B cell (primary cell): Measurements from ENCODE around the gene CDC42. TPM values are rescaled to one million over a fixed set of nuclear protein-coding genes. Genes with fewer than 3 reads are reported as not detected.
A peak's percentile ranks its signal among the peaks of the same experiment; 100 is the strongest.
"Not testable (repeated sequence)": the region's sequence is repeated elsewhere in the genome, so short reads cannot be mapped to it uniquely, and the experiment has no call there.

Source experiments
- ATAC-seq: fragments of 200-7000 bp; cut with Tn5 transposase; one replicate; pipeline ENCODE4 v1.10.0; 2021; ENCODE audit warnings: low read depth, mild to moderate bottlenecking, moderate number of reproducible peaks, moderate library complexity
- CTCF ChIA-PET: fragments of 350-600 bp; sonication (Branson Sonifier 250); formaldehyde crosslinking; loops from one replicate; lab custom pipeline; 2021; ENCODE audit warnings: antibody characterized with exemption, inconsistent platforms; lab: Charles Lee
- POLR2A ChIA-PET: fragments of 350-600 bp; sonication (Branson Sonifier 250); formaldehyde crosslinking; loops from one replicate; lab custom pipeline; 2021; ENCODE audit warnings: antibody characterized with exemption; lab: Charles Lee
- DNase-seq: peaks from one replicate; pipeline ENCODE4 v3.0.0; 2013
- H2AFZ ChIP-seq: 2 replicates; pipeline ENCODE4 v1.6.1; 2012; ENCODE audit warnings: mild to moderate bottlenecking, low read depth, low read length; ENCODE audit not compliant: insufficient read depth, poor library complexity, severe bottlenecking
- H3K27ac ChIP-seq, 2 donors: 1 replicate in 1 of 2; 2 replicates in 1 of 2; pipeline ENCODE4 v1.5.1; 2012 to 2013; ENCODE audit warnings: low read length in 2 of 2, mild to moderate bottlenecking in 2 of 2, moderate library complexity in 1 of 2
- H3K27me3 ChIP-seq, 4 experiments: fragments of 200-600 bp in 1 of 4; sonication (generic) in 1 of 4; replicated peaks in 1 of 4; 1 replicate in 2 of 4; 2 replicates in 2 of 4; pipeline versions ENCODE4 v1.6.1 to v1.7.0; 2013 to 2016; ENCODE audit warnings: low read length in 3 of 4, mild to moderate bottlenecking in 2 of 4, mixed read lengths in 1 of 4, moderate library complexity in 1 of 4; ENCODE audit not compliant: insufficient read depth in 4 of 4, control insufficient read depth in 3 of 4; ENCODE audit errors: control extremely low read depth in 1 of 4
- H3K36me3 ChIP-seq, 2 experiments: replicated peaks in 1 of 2; 1 replicate in 1 of 2; 2 replicates in 1 of 2; pipeline versions ENCODE4 v1.6.1 to v1.7.1; 2013; ENCODE audit warnings: low read length in 1 of 2; ENCODE audit not compliant: insufficient read depth in 2 of 2, control insufficient read depth in 1 of 2; ENCODE audit errors: control extremely low read depth in 1 of 2, extremely low read depth in 1 of 2
- H3K4me1 ChIP-seq, 2 donors: fragments of 200-600 bp in 1 of 2; sonication (generic) in 1 of 2; 1 replicate in 1 of 2; 2 replicates in 1 of 2; pipeline versions ENCODE4 v1.5.1 to v1.6.1; 2013 to 2017; ENCODE audit warnings: low read length in 2 of 2; ENCODE audit not compliant: control insufficient read depth in 2 of 2, insufficient read depth in 2 of 2
- H3K4me2 ChIP-seq: replicated peaks from 2 replicates; pipeline ENCODE3; 2012; ENCODE audit warnings: mild to moderate bottlenecking, low read depth, low read length; ENCODE audit not compliant: poor library complexity, severe bottlenecking
- H3K4me3 ChIP-seq, 5 experiments: fragments of 200-600 bp in 1 of 5; sonication (generic) in 1 of 5; 1 replicate in 3 of 5; 2 replicates in 2 of 5; pipeline versions ENCODE4 v1.5.1 to v1.7.0; 2011 to 2016; ENCODE audit warnings: low read length in 4 of 5, mild to moderate bottlenecking in 4 of 5, low read depth in 2 of 5, control low read depth in 1 of 5, moderate library complexity in 1 of 5; ENCODE audit not compliant: insufficient read depth in 1 of 5; ENCODE audit errors: control extremely low read depth in 1 of 5, extremely low read depth in 1 of 5
- H3K79me2 ChIP-seq: fragments of 200-600 bp; sonication (generic); one replicate; pipeline ENCODE4 v1.6.0; 2016; ENCODE audit warnings: low read length; ENCODE audit not compliant: control insufficient read depth, insufficient read depth
- H3K9ac ChIP-seq: fragments of 200-600 bp; sonication (generic); 2 replicates; pipeline ENCODE4 v1.6.1; 2017; ENCODE audit warnings: mild to moderate bottlenecking, low read length, moderate library complexity
- H3K9me3 ChIP-seq, 3 donors: one replicate each; pipeline versions ENCODE4 v1.6.1 to v1.7.1; 2013; ENCODE audit warnings: low read length in 2 of 3; ENCODE audit not compliant: control insufficient read depth in 2 of 3, insufficient read depth in 1 of 3; ENCODE audit errors: control extremely low read depth in 1 of 3
- H4K20me1 ChIP-seq: 2 replicates; pipeline ENCODE4 v1.6.0; 2012; ENCODE audit warnings: mild to moderate bottlenecking, low read length; ENCODE audit not compliant: insufficient read depth, control insufficient read depth, poor library complexity, severe bottlenecking
- H3K27ac Mint-ChIP-seq: one replicate; pipeline ENCODE4 v1.8.0; 2021; ENCODE audit warnings: mixed read lengths
- H3K27me3 Mint-ChIP-seq: one replicate; pipeline ENCODE4 v1.8.0; 2021; ENCODE audit warnings: mixed read lengths
- H3K4me1 Mint-ChIP-seq: one replicate; pipeline ENCODE4 v1.8.0; 2021; ENCODE audit warnings: mixed read lengths
- H3K4me3 Mint-ChIP-seq: one replicate; pipeline ENCODE4 v1.8.0; 2021; ENCODE audit warnings: mixed read lengths
- H3K9me3 Mint-ChIP-seq: one replicate; pipeline ENCODE4 v1.8.0; 2022; ENCODE audit warnings: mixed read lengths; ENCODE audit not compliant: insufficient read depth
- EZH2 ChIP-seq: IDR thresholded peaks from 2 replicates; pipeline ENCODE4 v1.6.1; 2012; ENCODE audit warnings: borderline replicate concordance, low read depth, mild to moderate bottlenecking, moderate library complexity, low read length; ENCODE audit not compliant: insufficient read depth, poor library complexity, severe bottlenecking
- WGBS: methylation state at CpG from one replicate; pipeline ENCODE4 v1.1.5; 2013; ENCODE audit warnings: missing lambda C conversion rate; ENCODE audit not compliant: insufficient coverage; 5-methylcytosine and 5-hydroxymethylcytosine counted together
- intact Hi-C: fragments of 100-400 bp; cut with micrococcal nuclease; formaldehyde crosslinking; loops from one replicate; pipeline ENCODE4 v1.10.0; 2022
- polyA plus RNA-seq: library from polyadenylated mRNA; depleted of rRNA; stranded (reverse); fragments of >200 nt; gene quantifications from 2 replicates; pipeline ENCODE4 v1.2.3, GENCODE V29; 2012
- total RNA-seq, 2 donors: library from RNA; stranded (reverse); fragments of 120-200 nt in 1 of 2; gene quantifications; 1 replicate in 1 of 2; 2 replicates in 1 of 2; pipeline versions ENCODE4 v1.2.3 to v1.2.4, GENCODE V29; 2013 to 2022
- TF ChIP-seq, protein P1 (sequence below): fragments of 200-600 bp; IDR thresholded peaks from one replicate; pipeline ENCODE4 v1.8.0; 2022; ENCODE audit warnings: antibody characterized with exemption, mild to moderate bottlenecking

CDC42 gene
- total and polyA plus RNA-seq, 2 donors (not counting 1 experiment from before 2014, with no cell fraction given) = 111 to 202 TPM

GRCh38 chr1:22092026-22092768 lies 39.7 kb downstream of the CDC42 start:
- H3K9me3 Mint-ChIP-seq, H3K4me2 ChIP-seq, H3K27ac Mint-ChIP-seq, H3K27me3 ChIP-seq, H3K4me3 ChIP-seq, H2AFZ ChIP-seq, H3K9me3 ChIP-seq, H3K27me3 Mint-ChIP-seq, H3K9ac ChIP-seq: not testable (repeated sequence)
- peaks cover 73% of the 10 kb centered on the region for H4K20me1 ChIP-seq
- ChIA-PET CTCF (interaction anchor here (1.1 to 2.2 kb wide), 6 partner anchors 11 to 70 kb away, joined by 3 to 13 read pairs (median 6); partner anchors contain the start of gene CDC42), POLR2A (interaction anchor here (0.6 to 1.3 kb wide), 2 partner anchors 67 to 321 kb away, joined by 3 to 4 read pairs; no protein-coding TSS in a partner anchor)
- ATAC-seq (peak; percentile 86), DNase-seq (peak; percentile 85)
- peaks cover 86% of the 10 kb centered on the region for H3K79me2 ChIP-seq
- peaks cover 61% of the 10 kb centered on the region for H3K4me1 Mint-ChIP-seq
- H3K27ac ChIP-seq = peak overlapping the region in 1 of 2 donors; percentile 17
- WGBS = 0% methylated on average over 1 of the region's 3 CpGs
- intact Hi-C loops = loop anchor here (2.0 to 5.0 kb wide), 2 partner anchors 39 to 65 kb away; partner anchors contain the start of gene CDC42
- peak overlapping the region; percentile 33 for H3K4me3 Mint-ChIP-seq
- peaks cover 4 to 66% of the 10 kb centered on the region in 2 experiments for H3K36me3 ChIP-seq
- TF ChIP-seq, protein P1, sequence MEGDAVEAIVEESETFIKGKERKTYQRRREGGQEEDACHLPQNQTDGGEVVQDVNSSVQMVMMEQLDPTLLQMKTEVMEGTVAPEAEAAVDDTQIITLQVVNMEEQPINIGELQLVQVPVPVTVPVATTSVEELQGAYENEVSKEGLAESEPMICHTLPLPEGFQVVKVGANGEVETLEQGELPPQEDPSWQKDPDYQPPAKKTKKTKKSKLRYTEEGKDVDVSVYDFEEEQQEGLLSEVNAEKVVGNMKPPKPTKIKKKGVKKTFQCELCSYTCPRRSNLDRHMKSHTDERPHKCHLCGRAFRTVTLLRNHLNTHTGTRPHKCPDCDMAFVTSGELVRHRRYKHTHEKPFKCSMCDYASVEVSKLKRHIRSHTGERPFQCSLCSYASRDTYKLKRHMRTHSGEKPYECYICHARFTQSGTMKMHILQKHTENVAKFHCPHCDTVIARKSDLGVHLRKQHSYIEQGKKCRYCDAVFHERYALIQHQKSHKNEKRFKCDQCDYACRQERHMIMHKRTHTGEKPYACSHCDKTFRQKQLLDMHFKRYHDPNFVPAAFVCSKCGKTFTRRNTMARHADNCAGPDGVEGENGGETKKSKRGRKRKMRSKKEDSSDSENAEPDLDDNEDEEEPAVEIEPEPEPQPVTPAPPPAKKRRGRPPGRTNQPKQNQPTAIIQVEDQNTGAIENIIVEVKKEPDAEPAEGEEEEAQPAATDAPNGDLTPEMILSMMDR = peak; percentile 19
- H3K4me1 ChIP-seq = peaks cover 43 to 48% of the 10 kb centered on the region in 2 donors

GRCh38 chr1:22093513-22093912 lies 41.0 kb downstream of the CDC42 start:
- H3K9ac ChIP-seq = no peak overlapping the region
- WGBS = 85% methylated on average over 1 of the region's 1 CpG
- no peaks in the 10 kb centered on the region for H3K9me3 Mint-ChIP-seq
- no peak for ATAC-seq
- H3K4me3 Mint-ChIP-seq = no peak overlapping the region
- no peak overlapping the region for H2AFZ ChIP-seq
- H3K4me1 Mint-ChIP-seq = peaks cover 53% of the 10 kb centered on the region
- no peaks in the 10 kb centered on the region for H3K27me3 Mint-ChIP-seq
- ChIA-PET CTCF (interaction anchor here (0.9 to 2.2 kb wide), 4 partner anchors 12 to 72 kb away, joined by 4 to 13 read pairs (median 6); partner anchors contain the start of gene CDC42), POLR2A (no interaction called here)
- peaks cover 75% of the 10 kb centered on the region for H4K20me1 ChIP-seq
- no peaks in the 10 kb centered on the region for H3K27me3 ChIP-seq
- no peak overlapping the region for H3K4me2 ChIP-seq
- no peak for DNase-seq
- no peak overlapping the region for H3K27ac Mint-ChIP-seq
- intact Hi-C loops = loop anchor here (2.0 to 5.0 kb wide), 2 partner anchors 41 to 66 kb away; partner anchors contain the start of gene CDC42
- peaks cover 81% of the 10 kb centered on the region for H3K79me2 ChIP-seq
- H3K27ac ChIP-seq = peak overlapping the region in 1 of 2 donors; percentile 17
- peaks cover 6 to 65% of the 10 kb centered on the region in 2 experiments for H3K36me3 ChIP-seq
- TF ChIP-seq EZH2 = no peak
- TF ChIP-seq, protein P1 = no peak
- no peaks in the 10 kb centered on the region for H3K9me3 ChIP-seq
- H3K4me1 ChIP-seq = peaks cover 37 to 40% of the 10 kb centered on the region in 2 donors
- no peak overlapping the region for H3K4me3 ChIP-seq
